22Rv1 (cell line): ENCODE data around the gene FAM83G.
"Not testable (repeated sequence)": the region's sequence is repeated elsewhere in the genome, so short reads cannot be mapped to it uniquely, and the experiment has no call there.

Source experiments
- ZFX ChIP-seq: fragments of 450-650 bp; IDR thresholded peaks from 2 replicates; pipeline ENCODE4 v1.6.1; 2017; ENCODE audit warnings: antibody characterized with exemption, borderline replicate concordance
- TF ChIP-seq, protein P1 (sequence below): fragments of 450-650 bp; IDR thresholded peaks from 2 replicates; pipeline ENCODE4 v1.5.1; 2017; ENCODE audit warnings: mild to moderate bottlenecking

DNA sequence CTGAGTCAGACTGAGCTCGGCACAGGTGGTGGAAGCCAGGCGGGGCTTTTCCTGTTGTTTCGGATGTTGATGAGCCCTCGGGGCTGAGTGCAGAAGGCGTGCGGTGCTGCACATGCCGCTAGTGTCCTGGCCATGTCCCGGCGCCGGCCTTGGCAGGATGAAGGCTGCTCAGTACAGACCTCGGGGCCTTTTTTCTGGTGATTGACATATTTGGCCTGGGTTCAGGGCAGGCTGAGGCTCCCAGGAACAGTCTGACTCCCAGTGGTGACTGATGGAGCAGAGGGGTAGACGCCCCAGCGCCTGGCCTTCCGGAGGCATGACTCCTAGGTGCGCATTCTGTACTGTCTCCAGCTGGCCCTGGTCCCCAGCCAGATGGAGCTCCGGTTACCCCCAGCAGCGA lies 33.4 kb upstream of the FAM83G start:
- TF ChIP-seq, protein P1, sequence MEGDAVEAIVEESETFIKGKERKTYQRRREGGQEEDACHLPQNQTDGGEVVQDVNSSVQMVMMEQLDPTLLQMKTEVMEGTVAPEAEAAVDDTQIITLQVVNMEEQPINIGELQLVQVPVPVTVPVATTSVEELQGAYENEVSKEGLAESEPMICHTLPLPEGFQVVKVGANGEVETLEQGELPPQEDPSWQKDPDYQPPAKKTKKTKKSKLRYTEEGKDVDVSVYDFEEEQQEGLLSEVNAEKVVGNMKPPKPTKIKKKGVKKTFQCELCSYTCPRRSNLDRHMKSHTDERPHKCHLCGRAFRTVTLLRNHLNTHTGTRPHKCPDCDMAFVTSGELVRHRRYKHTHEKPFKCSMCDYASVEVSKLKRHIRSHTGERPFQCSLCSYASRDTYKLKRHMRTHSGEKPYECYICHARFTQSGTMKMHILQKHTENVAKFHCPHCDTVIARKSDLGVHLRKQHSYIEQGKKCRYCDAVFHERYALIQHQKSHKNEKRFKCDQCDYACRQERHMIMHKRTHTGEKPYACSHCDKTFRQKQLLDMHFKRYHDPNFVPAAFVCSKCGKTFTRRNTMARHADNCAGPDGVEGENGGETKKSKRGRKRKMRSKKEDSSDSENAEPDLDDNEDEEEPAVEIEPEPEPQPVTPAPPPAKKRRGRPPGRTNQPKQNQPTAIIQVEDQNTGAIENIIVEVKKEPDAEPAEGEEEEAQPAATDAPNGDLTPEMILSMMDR = not testable (repeated sequence)
- not testable (repeated sequence) for TF ChIP-seq ZFX
